Neural crest cell (in vitro differentiated cells): Measurements from ENCODE around the gene SDHD. TPM values are rescaled to one million over a fixed set of nuclear protein-coding genes. Genes with fewer than 3 reads are reported as not detected.

Experiments used
- DNase-seq: peaks from one replicate; pipeline ENCODE4 v3.0.0; 2021; ENCODE audit warnings: low read depth, mixed read lengths, low spot score
- H3K27ac Mint-ChIP-seq: one replicate; pipeline ENCODE4 v1.8.0; 2021; ENCODE audit warnings: mild to moderate bottlenecking, mixed read lengths; ENCODE audit not compliant: unreplicated experiment
- H3K27me3 Mint-ChIP-seq: 2 replicates; pipeline ENCODE4 v1.8.0; 2021; ENCODE audit warnings: low read depth, mild to moderate bottlenecking, mixed read lengths
- H3K36me3 Mint-ChIP-seq: 2 replicates; pipeline ENCODE4 v1.8.0; 2021; ENCODE audit warnings: low read depth, mild to moderate bottlenecking, mixed read lengths
- H3K4me1 Mint-ChIP-seq: 2 replicates; pipeline ENCODE4 v1.8.0; 2021; ENCODE audit warnings: mixed read lengths
- H3K4me3 Mint-ChIP-seq: one replicate; pipeline ENCODE4 v1.8.0; 2021; ENCODE audit warnings: mild to moderate bottlenecking, mixed read lengths
- H3K9me3 Mint-ChIP-seq: 2 replicates; pipeline ENCODE4 v1.8.0; 2021; ENCODE audit warnings: mixed read lengths
- total RNA-seq: library from RNA; stranded (reverse); gene quantifications from 2 replicates; pipeline ENCODE4 v1.2.1, GENCODE V29; 2021
- TF ChIP-seq, protein P1 (sequence below): fragments of 200-600 bp; sonication (generic); conservative IDR thresholded peaks from 2 replicates; pipeline ENCODE4 v1.5.0; 2021; ENCODE audit warnings: antibody characterized with exemption, mild to moderate bottlenecking

Gene SDHD
- total RNA-seq, 1 donor from 2014 or later, result 41.4 TPM

DNA sequence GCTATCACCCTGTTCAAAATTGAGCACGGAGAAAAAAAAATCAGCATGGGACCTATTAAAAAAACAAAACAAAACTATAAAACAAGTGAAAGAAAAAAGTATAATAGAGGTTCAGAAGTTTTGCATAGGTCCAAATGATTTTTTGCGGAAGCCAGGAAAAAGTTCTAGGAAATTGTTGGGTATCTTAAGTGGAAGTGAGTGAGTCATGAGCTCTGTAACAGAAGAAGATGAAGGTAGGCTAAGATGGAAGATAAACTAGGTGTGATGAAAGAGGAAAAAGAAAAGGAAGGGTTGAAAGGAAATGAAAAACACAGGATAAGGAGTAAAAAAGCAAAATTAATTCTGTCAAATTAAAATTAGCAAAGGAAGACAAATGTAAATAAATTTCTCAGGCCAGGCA is 27.8 kb downstream of the SDHD start:
- Mint-ChIP-seq H3K9me3 (peaks cover 4% of the 10 kb centered on the region), H3K4me1 (no peaks in the 10 kb centered on the region), H3K36me3 (peaks cover 2% of the 10 kb centered on the region), H3K27ac (no peak overlapping the region), H3K27me3 (no peaks in the 10 kb centered on the region), H3K4me3 (no peak overlapping the region)
- no peak for DNase-seq
- TF ChIP-seq, protein P1, sequence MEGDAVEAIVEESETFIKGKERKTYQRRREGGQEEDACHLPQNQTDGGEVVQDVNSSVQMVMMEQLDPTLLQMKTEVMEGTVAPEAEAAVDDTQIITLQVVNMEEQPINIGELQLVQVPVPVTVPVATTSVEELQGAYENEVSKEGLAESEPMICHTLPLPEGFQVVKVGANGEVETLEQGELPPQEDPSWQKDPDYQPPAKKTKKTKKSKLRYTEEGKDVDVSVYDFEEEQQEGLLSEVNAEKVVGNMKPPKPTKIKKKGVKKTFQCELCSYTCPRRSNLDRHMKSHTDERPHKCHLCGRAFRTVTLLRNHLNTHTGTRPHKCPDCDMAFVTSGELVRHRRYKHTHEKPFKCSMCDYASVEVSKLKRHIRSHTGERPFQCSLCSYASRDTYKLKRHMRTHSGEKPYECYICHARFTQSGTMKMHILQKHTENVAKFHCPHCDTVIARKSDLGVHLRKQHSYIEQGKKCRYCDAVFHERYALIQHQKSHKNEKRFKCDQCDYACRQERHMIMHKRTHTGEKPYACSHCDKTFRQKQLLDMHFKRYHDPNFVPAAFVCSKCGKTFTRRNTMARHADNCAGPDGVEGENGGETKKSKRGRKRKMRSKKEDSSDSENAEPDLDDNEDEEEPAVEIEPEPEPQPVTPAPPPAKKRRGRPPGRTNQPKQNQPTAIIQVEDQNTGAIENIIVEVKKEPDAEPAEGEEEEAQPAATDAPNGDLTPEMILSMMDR, result no peak

DNA sequence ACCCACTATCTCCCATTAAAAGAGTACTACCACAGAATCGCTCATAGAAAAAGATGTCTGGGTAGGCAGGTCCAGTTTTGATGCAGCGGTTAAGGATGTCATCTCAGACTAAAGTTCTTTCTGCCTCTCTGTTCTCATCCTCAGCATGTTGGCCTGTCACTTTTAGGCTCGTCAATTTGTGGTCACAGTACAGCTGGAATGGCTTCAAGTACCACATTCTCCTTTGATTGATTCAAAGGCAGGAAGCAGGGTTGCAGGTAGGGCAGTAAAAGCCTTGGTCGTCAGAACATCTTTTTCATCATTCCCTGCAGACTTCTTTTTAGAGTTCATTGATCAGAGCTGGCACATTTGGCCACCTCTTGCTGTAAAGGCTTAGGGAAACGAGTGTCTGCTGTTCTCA is 28.7 kb downstream of the SDHD start:
- Mint-ChIP-seq H3K36me3 (peaks cover 2% of the 10 kb centered on the region), H3K4me3 (no peak overlapping the region), H3K4me1 (no peaks in the 10 kb centered on the region), H3K27ac (no peak overlapping the region), H3K27me3 (no peaks in the 10 kb centered on the region), H3K9me3 (peaks cover 3% of the 10 kb centered on the region)
- TF ChIP-seq, protein P1, result no peak
- DNase-seq, result no peak

DNA sequence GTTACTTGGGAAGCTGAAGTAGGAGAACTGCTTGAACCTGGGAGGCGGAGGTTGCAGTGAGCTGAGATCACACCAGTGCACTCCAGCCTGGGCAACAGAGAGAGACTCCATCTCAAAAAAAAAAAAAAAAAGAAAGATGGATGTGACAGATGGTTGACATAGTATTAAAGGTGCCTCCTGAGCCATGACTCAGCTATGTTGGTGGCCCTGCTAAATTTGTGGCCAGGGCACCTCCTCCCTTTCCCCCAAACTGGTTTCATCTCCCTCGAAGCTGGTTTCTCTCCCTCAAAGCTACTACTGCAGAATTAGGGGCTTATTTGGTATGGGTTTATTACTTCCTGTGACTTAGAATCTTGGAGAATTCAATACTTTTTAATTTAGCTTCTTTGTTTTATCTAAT is 31.5 kb downstream of the SDHD start:
- Mint-ChIP-seq H3K36me3 (no peaks in the 10 kb centered on the region), H3K4me3 (no peak overlapping the region), H3K4me1 (no peaks in the 10 kb centered on the region), H3K27me3 (no peaks in the 10 kb centered on the region), H3K27ac (no peak overlapping the region), H3K9me3 (no peaks in the 10 kb centered on the region)
- TF ChIP-seq, protein P1, result no peak
- no peak for DNase-seq

GRCh38 chr11:112121981-112122615 is 35.4 kb downstream of the SDHD start:
- Mint-ChIP-seq H3K27me3 (no peaks in the 10 kb centered on the region), H3K27ac (no peak overlapping the region), H3K4me3 (no peak overlapping the region), H3K4me1 (no peaks in the 10 kb centered on the region), H3K9me3 (no peaks in the 10 kb centered on the region), H3K36me3 (no peaks in the 10 kb centered on the region)
- no peak for DNase-seq
- TF ChIP-seq, protein P1, result no peak

DNA sequence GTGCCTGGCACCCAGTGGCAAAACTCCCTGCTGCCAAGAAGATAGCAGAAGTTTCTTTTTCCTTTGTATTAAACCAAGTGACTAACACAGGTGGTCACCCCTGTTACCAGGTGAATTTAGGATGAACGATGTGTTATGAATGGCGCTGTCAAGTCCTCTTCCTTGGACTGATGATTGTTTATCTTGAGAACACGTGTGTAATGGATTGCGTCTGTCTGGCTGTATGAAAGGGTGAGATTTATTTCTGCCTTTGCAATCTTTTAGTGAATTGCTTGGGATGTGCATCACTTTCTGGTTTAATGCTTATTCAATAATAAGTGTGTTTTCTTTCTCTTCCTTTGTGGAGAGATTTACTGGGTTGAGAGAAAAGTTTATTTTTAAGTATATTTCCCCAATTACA is 36.5 kb downstream of the SDHD start:
- Mint-ChIP-seq H3K9me3 (no peaks in the 10 kb centered on the region), H3K27ac (no peak overlapping the region), H3K4me1 (no peaks in the 10 kb centered on the region), H3K27me3 (no peaks in the 10 kb centered on the region), H3K36me3 (no peaks in the 10 kb centered on the region), H3K4me3 (no peak overlapping the region)
- no peak for DNase-seq
- TF ChIP-seq, protein P1, result no peak
